SK-N-MC (cell line): Measurements from ENCODE around the gene DDAH1.

ENCODE experiments used
- EZH2 ChIP-seq: fragments of 200-600 bp; sonication (generic); IDR thresholded peaks from one replicate; pipeline ENCODE4 v1.6.1; 2017; ENCODE audit warnings: antibody characterized with exemption
- FOXP2 ChIP-seq: optimal IDR thresholded peaks from 2 replicates; pipeline ENCODE3; 2011; ENCODE audit warnings: mild to moderate bottlenecking, moderate library complexity; ENCODE audit not compliant: insufficient read depth; ENCODE audit errors: extremely low read length, control extremely low read depth
- POLR2AphosphoS5 ChIP-seq: IDR thresholded peaks from 2 replicates; pipeline ENCODE4 v1.6.1; 2012; ENCODE audit warnings: mild to moderate bottlenecking, low read depth, low read length, borderline replicate concordance

DNA sequence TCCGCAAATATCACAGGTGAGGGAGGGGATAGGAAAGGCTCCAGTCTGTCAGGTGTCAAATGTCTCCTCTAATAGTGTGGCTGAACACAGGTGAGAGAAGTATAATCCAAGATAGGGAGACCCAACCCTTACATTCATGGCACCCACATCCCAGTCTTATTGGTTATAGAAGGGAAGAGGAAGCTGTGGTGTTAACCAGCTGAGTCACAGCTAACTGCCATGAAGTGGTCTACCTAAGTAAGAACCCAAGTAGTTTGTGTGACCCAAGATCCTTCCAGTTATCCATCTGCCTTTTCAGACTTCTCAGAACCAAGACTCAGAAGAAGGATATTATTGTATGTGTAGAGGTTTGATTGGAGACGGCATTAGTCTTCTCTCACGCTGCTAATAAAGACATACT, 37.1 kb downstream of the DDAH1 start:
- TF ChIP-seq POLR2AphosphoS5 (no peak), EZH2 (no peak), FOXP2 (no peak)
